ENCODE data around the gene MTCH2.
A peak's percentile ranks its signal among the peaks of the same experiment; 100 is the strongest.
"Not testable (repeated sequence)": the region's sequence is repeated elsewhere in the genome, so short reads cannot be mapped to it uniquely, and the experiment has no call there.

The MTCH2 gene

GRCh38 chr11:47642099-47642855, at the start of gene MTCH2:
Gene MTCH2, minus strand, starts transcription at chr11:47642559. Its CDS starts 94 bp downstream, at chr11:47642465.
- H3K27me3 ChIP-seq (ENCODE audit: insufficient read depth, insufficient read length) = no peaks in the 10 kb centered on the region
- no peaks in the 10 kb centered on the region for H3K9me3 ChIP-seq (ENCODE audit: insufficient read depth, low read length)
- peak within 1 kb of the TSS; percentile 98 for H3K9ac ChIP-seq (ENCODE audit: insufficient read length, low read depth)
- TF ChIP-seq SUZ12 (IDR thresholded peaks at IDR 0.05; ENCODE audit: extremely low read depth, insufficient read depth, insufficient read length) (no peak), YY1 (IDR thresholded peaks at IDR 0.05; ENCODE audit: insufficient read depth, insufficient read length) (peak; percentile 79)
- peak within 1 kb of the TSS; percentile 93 for H3K4me3 ChIP-seq (ENCODE audit: insufficient read length, low read depth)
- peaks cover 24% of the 10 kb centered on the region for H3K36me3 ChIP-seq (ENCODE audit: insufficient read depth, insufficient read length, low read length)
- DNase-seq (ENCODE audit: low read depth, low spot score) = peak; percentile 94
- H3K4me1 ChIP-seq (ENCODE audit: insufficient read depth, insufficient read length) = peaks cover 2% of the 10 kb centered on the region

- no peaks in the 10 kb centered on the region for H3K27me3 ChIP-seq (ENCODE audit: insufficient read depth, insufficient read length)
- peak overlapping the region; percentile 8 for H3K9ac ChIP-seq (ENCODE audit: insufficient read length, low read depth)
- no peak overlapping the region for H3K4me3 ChIP-seq (ENCODE audit: insufficient read length, low read depth)
- no peaks in the 10 kb centered on the region for H3K4me1 ChIP-seq (ENCODE audit: insufficient read depth, insufficient read length)
- no peaks in the 10 kb centered on the region for H3K36me3 ChIP-seq (ENCODE audit: insufficient read depth, insufficient read length, low read length)
- TF ChIP-seq ZNF274 (IDR thresholded peaks at IDR 0.05; ENCODE audit: low read depth, low read length) = no peak
- no peak for TF ChIP-seq YY1 (IDR thresholded peaks at IDR 0.05; ENCODE audit: insufficient read depth, insufficient read length)
- no peak for TF ChIP-seq SUZ12 (IDR thresholded peaks at IDR 0.05; ENCODE audit: extremely low read depth, insufficient read depth, insufficient read length)
- H3K9me3 ChIP-seq (ENCODE audit: insufficient read depth, low read length) = no peaks in the 10 kb centered on the region
- no peak for DNase-seq (ENCODE audit: low read depth, low spot score)
Observed at GRCh38 chr11:47691979-47692378, 49.6 kb upstream of the MTCH2 start.

- H3K4me3 ChIP-seq (ENCODE audit: insufficient read length, low read depth) = no peak overlapping the region
- no peaks in the 10 kb centered on the region for H3K27me3 ChIP-seq (ENCODE audit: insufficient read depth, insufficient read length)
- TF ChIP-seq YY1 (IDR thresholded peaks at IDR 0.05; ENCODE audit: insufficient read depth, insufficient read length) (no peak), SUZ12 (IDR thresholded peaks at IDR 0.05; ENCODE audit: extremely low read depth, insufficient read depth, insufficient read length) (no peak), ZNF274 (IDR thresholded peaks at IDR 0.05; ENCODE audit: low read depth, low read length) (no peak)
- no peak overlapping the region for H3K9ac ChIP-seq (ENCODE audit: insufficient read length, low read depth)
- no peaks in the 10 kb centered on the region for H3K9me3 ChIP-seq (ENCODE audit: insufficient read depth, low read length)
- no peaks in the 10 kb centered on the region for H3K4me1 ChIP-seq (ENCODE audit: insufficient read depth, insufficient read length)
- H3K36me3 ChIP-seq (ENCODE audit: insufficient read depth, insufficient read length, low read length) = no peaks in the 10 kb centered on the region
- DNase-seq (ENCODE audit: low read depth, low spot score) = no peak
Observed at GRCh38 chr11:47689480-47689879, 47.1 kb upstream of the MTCH2 start.

- Histone ChIP-seq H3K27me3 (ENCODE audit: insufficient read depth, insufficient read length) (no peaks in the 10 kb centered on the region), H3K9ac (ENCODE audit: insufficient read length, low read depth) (no peak overlapping the region), H3K9me3 (ENCODE audit: insufficient read depth, low read length) (no peaks in the 10 kb centered on the region), H3K36me3 (ENCODE audit: insufficient read depth, insufficient read length, low read length) (no peaks in the 10 kb centered on the region), H3K4me3 (ENCODE audit: insufficient read length, low read depth) (no peak overlapping the region), H3K4me1 (ENCODE audit: insufficient read depth, insufficient read length) (no peaks in the 10 kb centered on the region)
- DNase-seq (ENCODE audit: low read depth, low spot score) = no peak
- TF ChIP-seq ZNF274 (IDR thresholded peaks at IDR 0.05; ENCODE audit: low read depth, low read length) = no peak
- TF ChIP-seq YY1 (IDR thresholded peaks at IDR 0.05; ENCODE audit: insufficient read depth, insufficient read length) = no peak
- TF ChIP-seq SUZ12 (IDR thresholded peaks at IDR 0.05; ENCODE audit: extremely low read depth, insufficient read depth, insufficient read length) = no peak
Observed at GRCh38 chr11:47688991-47689390, 46.6 kb upstream of the MTCH2 start.

- no peaks in the 10 kb centered on the region for H3K4me1 ChIP-seq (ENCODE audit: insufficient read depth, insufficient read length)
- no peaks in the 10 kb centered on the region for H3K36me3 ChIP-seq (ENCODE audit: insufficient read depth, insufficient read length, low read length)
- H3K9ac ChIP-seq (ENCODE audit: insufficient read length, low read depth) = no peak overlapping the region
- H3K27me3 ChIP-seq (ENCODE audit: insufficient read depth, insufficient read length) = no peaks in the 10 kb centered on the region
- TF ChIP-seq ZNF274 (IDR thresholded peaks at IDR 0.05; ENCODE audit: low read depth, low read length) (no peak), SUZ12 (IDR thresholded peaks at IDR 0.05; ENCODE audit: extremely low read depth, insufficient read depth, insufficient read length) (no peak), YY1 (IDR thresholded peaks at IDR 0.05; ENCODE audit: insufficient read depth, insufficient read length) (no peak)
- H3K9me3 ChIP-seq (ENCODE audit: insufficient read depth, low read length) = no peaks in the 10 kb centered on the region
- H3K4me3 ChIP-seq (ENCODE audit: insufficient read length, low read depth) = no peak overlapping the region
- no peak for DNase-seq (ENCODE audit: low read depth, low spot score)
Observed at GRCh38 chr11:47688111-47688510, 45.8 kb upstream of the MTCH2 start.

GRCh38 chr11:47686704-47687103, 44.3 kb upstream of the MTCH2 start:
- H3K27me3 ChIP-seq (ENCODE audit: insufficient read depth, insufficient read length); H3K4me3 ChIP-seq (ENCODE audit: insufficient read length, low read depth); H3K4me1 ChIP-seq (ENCODE audit: insufficient read depth, insufficient read length); H3K9ac ChIP-seq (ENCODE audit: insufficient read length, low read depth); DNase-seq (ENCODE audit: low read depth, low spot score); H3K9me3 ChIP-seq (ENCODE audit: insufficient read depth, low read length); H3K36me3 ChIP-seq (ENCODE audit: insufficient read depth, insufficient read length, low read length): not testable (repeated sequence)

- Histone ChIP-seq H3K4me1 (ENCODE audit: insufficient read depth, insufficient read length) (no peaks in the 10 kb centered on the region), H3K9me3 (ENCODE audit: insufficient read depth, low read length) (no peaks in the 10 kb centered on the region), H3K9ac (ENCODE audit: insufficient read length, low read depth) (no peak overlapping the region), H3K36me3 (ENCODE audit: insufficient read depth, insufficient read length, low read length) (no peaks in the 10 kb centered on the region), H3K27me3 (ENCODE audit: insufficient read depth, insufficient read length) (no peaks in the 10 kb centered on the region), H3K4me3 (ENCODE audit: insufficient read length, low read depth) (no peak overlapping the region)
- no peak for DNase-seq (ENCODE audit: low read depth, low spot score)
- TF ChIP-seq YY1 (IDR thresholded peaks at IDR 0.05; ENCODE audit: insufficient read depth, insufficient read length) = no peak
- no peak for TF ChIP-seq SUZ12 (IDR thresholded peaks at IDR 0.05; ENCODE audit: extremely low read depth, insufficient read depth, insufficient read length)
- TF ChIP-seq ZNF274 (IDR thresholded peaks at IDR 0.05; ENCODE audit: low read depth, low read length) = no peak
Observed at GRCh38 chr11:47686151-47686550, 43.8 kb upstream of the MTCH2 start.

Measured in NT2/D1 (cell line).